ENCODE data around the gene HINT3. TPM values are rescaled to one million over a fixed set of nuclear protein-coding genes. Genes with fewer than 3 reads are reported as not detected.
"Not testable (repeated sequence)": the region's sequence is repeated elsewhere in the genome, so short reads cannot be mapped to it uniquely, and the experiment has no call there.

Gene HINT3
- total and polyA plus RNA-seq, 7 donors = 15.0 to 49.6 (median 41.4) TPM

- intact Hi-C loops (cut with DNase I) = no loop called here
- WGBS, 2 donors = 90% methylated on average over 5 of the region's 5 CpGs
- Histone ChIP-seq H3K4me1 (no peaks in the 10 kb centered on the region), H3K9me3 (no peaks in the 10 kb centered on the region), H3K36me3 (peaks cover 0 to 55% (median 12%) of the 10 kb centered on the region in 4 donors), H3K4me3 (no peak overlapping the region), H3K27me3 (no peaks in the 10 kb centered on the region), H3K27ac (no peak overlapping the region)
- TF ChIP-seq POLR2AphosphoS5 (IDR thresholded peaks at IDR 0.05) (no peak), EP300 (IDR thresholded peaks at IDR 0.05) (no peak), CTCF (IDR thresholded peaks at IDR 0.05) (no peak), POLR2A (IDR thresholded peaks at IDR 0.05) (no peak)
- no peak for DNase-seq
These were observed 63.9 kb downstream of the HINT3 start for GRCh38 chr6:126020305-126021050.

DNA sequence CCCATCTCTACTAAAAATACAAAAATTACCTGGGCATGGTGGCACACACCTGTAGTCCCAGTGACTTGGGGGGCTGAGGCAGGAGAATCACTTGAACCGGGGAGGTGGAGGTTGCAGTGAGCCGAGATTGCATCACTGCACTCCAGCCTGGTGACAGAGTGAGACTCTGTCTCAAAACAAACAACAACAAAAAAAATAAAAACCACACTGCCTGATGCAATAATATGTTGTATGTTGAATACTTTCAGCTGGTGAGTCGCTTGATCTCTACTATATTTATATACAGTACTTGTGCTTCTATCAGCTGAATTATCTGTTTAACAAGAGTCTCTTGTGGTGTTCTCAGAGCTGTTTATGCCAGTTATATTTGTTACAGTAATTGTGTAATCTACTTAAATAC, 66.9 kb downstream of the HINT3 start:
- peaks cover 0 to 62% (median 9%) of the 10 kb centered on the region in 4 donors for H3K36me3 ChIP-seq
- 91 to 94% methylated on average over 3 of the region's 3 CpGs for WGBS, 2 donors
- DNase-seq; H3K4me3 ChIP-seq; H3K27me3 ChIP-seq; H3K27ac ChIP-seq; intact Hi-C loops (cut with DNase I); H3K9me3 ChIP-seq; H3K4me1 ChIP-seq: not testable (repeated sequence)

GRCh38 chr6:126026001-126026400, 69.4 kb downstream of the HINT3 start:
- H3K4me3 ChIP-seq = no peak overlapping the region
- no peaks in the 10 kb centered on the region for H3K27me3 ChIP-seq
- no peaks in the 10 kb centered on the region for H3K9me3 ChIP-seq
- H3K4me1 ChIP-seq = peaks cover 0 to 14% (median 6%) of the 10 kb centered on the region in 4 donors
- no peak for TF ChIP-seq POLR2AphosphoS5 (IDR thresholded peaks at IDR 0.05)
- TF ChIP-seq POLR2A (IDR thresholded peaks at IDR 0.05) = no peak
- no peak for TF ChIP-seq EP300 (IDR thresholded peaks at IDR 0.05)
- TF ChIP-seq CTCF (IDR thresholded peaks at IDR 0.05) = no peak
- intact Hi-C loops (cut with DNase I) = no loop called here
- no peak overlapping the region for H3K27ac ChIP-seq
- H3K36me3 ChIP-seq = peaks cover 0 to 52% (median 6%) of the 10 kb centered on the region in 4 donors
- no peak for DNase-seq
- WGBS, 2 donors = 93 to 97% methylated on average over 2 of the region's 2 CpGs

- TF ChIP-seq POLR2AphosphoS5 (IDR thresholded peaks at IDR 0.05) (no peak), EP300 (IDR thresholded peaks at IDR 0.05) (no peak), POLR2A (IDR thresholded peaks at IDR 0.05) (no peak), CTCF (IDR thresholded peaks at IDR 0.05) (no peak)
- intact Hi-C loops (cut with DNase I) = no loop called here
- Histone ChIP-seq H3K4me1 (peaks cover 0 to 14% (median 6%) of the 10 kb centered on the region in 4 donors), H3K9me3 (no peaks in the 10 kb centered on the region), H3K36me3 (peaks cover 0 to 36% (median 2%) of the 10 kb centered on the region in 4 donors), H3K27ac (no peak overlapping the region), H3K4me3 (no peak overlapping the region), H3K27me3 (no peaks in the 10 kb centered on the region)
- no peak for DNase-seq
These were observed 71.0 kb downstream of the HINT3 start for GRCh38 chr6:126027601-126028000.

Small RNAs within 50 kb of the gene (small RNA-seq; reads per million reads assigned to genes)
- 0 reads per million in 3 donors for gene RNA5SP216

Other genes with a start within 250 kb of the HINT3 start
- 1 to 10 TPM; 1.3 to 3.9 (median 2.1) TPM for gene HEY2, start 207.1 kb upstream of the HINT3 start, total RNA-seq
- 1 to 10 TPM in 1 of 3 donors, not detected in 2; 1.2 TPM for gene HEY2, start 207.1 kb upstream of the HINT3 start, polyA plus RNA-seq
- 10 to 100 TPM; 21.3 to 28.6 (median 26.3) TPM for gene NCOA7, start 165.8 kb upstream of the HINT3 start, total RNA-seq
- gene NCOA7, start 165.8 kb upstream of the HINT3 start, polyA plus RNA-seq = 10 to 100 TPM; 15.6 to 48.3 (median 39.6) TPM
- 10 to 100 TPM; 20.3 to 27.8 (median 25.7) TPM for gene TRMT11, start 29.8 kb downstream of the HINT3 start, total RNA-seq
- gene TRMT11, start 29.8 kb downstream of the HINT3 start, polyA plus RNA-seq = 10 to 100 TPM; 11.0 to 12.6 (median 11.3) TPM

All from sigmoid colon (tissue), 7 donors.